Liver (tissue), 9 donors: ENCODE measurements around the gene ANAPC4. TPM values are rescaled to one million over a fixed set of nuclear protein-coding genes. Genes with fewer than 3 reads are reported as not detected.
A peak's percentile ranks its signal among the peaks of the same experiment; 100 is the strongest.
"Not testable (repeated sequence)": the region's sequence is repeated elsewhere in the genome, so short reads cannot be mapped to it uniquely, and the experiment has no call there.

Experiments used
- DNase-seq: peaks from one replicate; pipeline ENCODE4 v3.0.0-alpha.2; 2017; ENCODE audit warnings: low spot score
- H3K27ac ChIP-seq, 2 donors: one replicate each; pipeline ENCODE4 v1.7.0; 2013; ENCODE audit warnings: inconsistent platforms in 2 of 2, low read length in 2 of 2, control low read depth in 1 of 2, low read depth in 1 of 2, mild to moderate bottlenecking in 1 of 2
- H3K27me3 ChIP-seq, 4 donors: one replicate each; pipeline versions ENCODE4 v1.6.1 to v1.7.0; 2013; ENCODE audit warnings: low read length in 3 of 4, inconsistent platforms in 1 of 4, mild to moderate bottlenecking in 1 of 4, moderate library complexity in 1 of 4; ENCODE audit not compliant: control insufficient read depth in 4 of 4, insufficient read depth in 4 of 4
- H3K36me3 ChIP-seq, 4 donors: one replicate each; pipeline versions ENCODE4 v1.6.1 to v1.7.0; 2013; ENCODE audit warnings: low read length in 3 of 4, mild to moderate bottlenecking in 3 of 4, low read depth in 1 of 4, moderate library complexity in 1 of 4; ENCODE audit not compliant: control insufficient read depth in 4 of 4, insufficient read depth in 3 of 4
- H3K4me1 ChIP-seq, 4 donors: one replicate each; pipeline versions ENCODE4 v1.6.1 to v1.7.0; 2013; ENCODE audit warnings: low read length in 3 of 4, mild to moderate bottlenecking in 3 of 4, moderate library complexity in 1 of 4; ENCODE audit not compliant: control insufficient read depth in 4 of 4, insufficient read depth in 4 of 4
- H3K4me3 ChIP-seq, 3 donors: one replicate each; pipeline versions ENCODE4 v1.6.1 to v1.7.0; 2013; ENCODE audit warnings: low read length in 3 of 3, control low read depth in 1 of 3, low read depth in 1 of 3, mild to moderate bottlenecking in 1 of 3
- H3K9ac ChIP-seq, 2 donors: one replicate each; pipeline ENCODE4 v1.7.0; 2013; ENCODE audit warnings: low read length in 2 of 2, mild to moderate bottlenecking in 2 of 2, moderate library complexity in 2 of 2, control low read depth in 1 of 2, low read depth in 1 of 2
- H3K9me3 ChIP-seq, 4 donors: one replicate each; pipeline versions ENCODE4 v1.6.1 to v1.7.0; 2013; ENCODE audit warnings: low read length in 3 of 4; ENCODE audit not compliant: control insufficient read depth in 4 of 4
- EGR1 ChIP-seq, 2 donors: IDR thresholded peaks; 2 replicates each; pipeline ENCODE4 v1.6.1; 2016 to 2018; ENCODE audit warnings: antibody characterized with exemption in 2 of 2, low read depth in 2 of 2
- FOXA1 ChIP-seq: IDR thresholded peaks from 2 replicates; pipeline ENCODE4 v1.6.1; 2016; ENCODE audit warnings: antibody characterized with exemption
- FOXA2 ChIP-seq: IDR thresholded peaks from 2 replicates; pipeline ENCODE4 v1.6.1; 2016; ENCODE audit warnings: antibody characterized with exemption
- GABPA ChIP-seq, 2 donors: IDR thresholded peaks in 1 of 2; conservative IDR thresholded peaks in 1 of 2; 2 replicates each; pipeline ENCODE4 v1.6.1; 2016; ENCODE audit warnings: antibody characterized with exemption in 2 of 2, mild to moderate bottlenecking in 1 of 2, moderate library complexity in 1 of 2
- HNF4A ChIP-seq, 2 donors: conservative IDR thresholded peaks; 2 replicates each; pipeline ENCODE4 v1.6.1; 2016; ENCODE audit warnings: antibody characterized with exemption in 2 of 2, mild to moderate bottlenecking in 2 of 2
- HNF4G ChIP-seq: IDR thresholded peaks from 2 replicates; pipeline ENCODE4 v1.6.1; 2016; ENCODE audit warnings: antibody characterized with exemption
- NR2F2 ChIP-seq: IDR thresholded peaks from 2 replicates; pipeline ENCODE4 v1.6.1; 2016; ENCODE audit warnings: antibody characterized with exemption
- RXRA ChIP-seq, 2 donors: IDR thresholded peaks; 2 replicates each; pipeline ENCODE4 v1.6.1; 2017 to 2018; ENCODE audit warnings: antibody characterized with exemption in 2 of 2, mild to moderate bottlenecking in 1 of 2
- SP1 ChIP-seq: IDR thresholded peaks from 2 replicates; pipeline ENCODE4 v1.6.1; 2018; ENCODE audit warnings: antibody characterized with exemption, mild to moderate bottlenecking
- TAF1 ChIP-seq: conservative IDR thresholded peaks from 2 replicates; pipeline ENCODE4 v1.6.1; 2016; ENCODE audit warnings: antibody characterized with exemption, mild to moderate bottlenecking
- YY1 ChIP-seq: IDR thresholded peaks from 2 replicates; pipeline ENCODE4 v1.6.1; 2016; ENCODE audit warnings: antibody characterized with exemption, mild to moderate bottlenecking
- WGBS: extraction: QIAGEN DNeasy Blood & Tissue Kit; methylation state at CpG from one replicate; pipeline ENCODE4 v1.1.7; 2013; 5-methylcytosine and 5-hydroxymethylcytosine counted together
- polyA plus RNA-seq, 2 donors: library from polyadenylated mRNA; stranded (reverse) in 1 of 2; unstranded in 1 of 2; fragments of 200-250 nt in 1 of 2; fragments of >200 nt in 1 of 2; fragmentation: Nextera tagmentation in 1 of 2; extraction: Ambion mirVana in 1 of 2; gene quantifications; one replicate each; pipeline versions ENCODE4 v1.2.1 to v1.2.3, GENCODE V29; 2013 to 2015
- total RNA-seq, 2 donors: library from RNA; depleted of rRNA; stranded (reverse); fragments of >200 nt; gene quantifications; one replicate each; pipeline ENCODE4 v1.2.3, GENCODE V29; 2014
- TF ChIP-seq, protein P1 (sequence below): IDR thresholded peaks from 2 replicates; pipeline ENCODE4 v1.6.1; 2016; ENCODE audit warnings: antibody characterized with exemption
- TF ChIP-seq, protein P2 (sequence below): IDR thresholded peaks from 2 replicates; pipeline ENCODE4 v1.6.1; 2016; ENCODE audit warnings: antibody characterized with exemption
- TF ChIP-seq, protein P3 (sequence below): IDR thresholded peaks from 2 replicates; pipeline ENCODE4 v1.6.1; 2016; ENCODE audit warnings: antibody characterized with exemption, mild to moderate bottlenecking
- TF ChIP-seq, protein P4 (sequence below): fragments of 150-350 bp; IDR thresholded peaks from 2 replicates; pipeline ENCODE4 v1.5.1; 2017; ENCODE audit warnings: improper control_type of control experiment, low read depth, low read length; ENCODE audit not compliant: missing input control
- donor health status: healthy.
- donor health status: healthy.
- donor health status: healthy.
- donor health status: healthy.
- donor health status: healthy.

Gene ANAPC4, protein sequence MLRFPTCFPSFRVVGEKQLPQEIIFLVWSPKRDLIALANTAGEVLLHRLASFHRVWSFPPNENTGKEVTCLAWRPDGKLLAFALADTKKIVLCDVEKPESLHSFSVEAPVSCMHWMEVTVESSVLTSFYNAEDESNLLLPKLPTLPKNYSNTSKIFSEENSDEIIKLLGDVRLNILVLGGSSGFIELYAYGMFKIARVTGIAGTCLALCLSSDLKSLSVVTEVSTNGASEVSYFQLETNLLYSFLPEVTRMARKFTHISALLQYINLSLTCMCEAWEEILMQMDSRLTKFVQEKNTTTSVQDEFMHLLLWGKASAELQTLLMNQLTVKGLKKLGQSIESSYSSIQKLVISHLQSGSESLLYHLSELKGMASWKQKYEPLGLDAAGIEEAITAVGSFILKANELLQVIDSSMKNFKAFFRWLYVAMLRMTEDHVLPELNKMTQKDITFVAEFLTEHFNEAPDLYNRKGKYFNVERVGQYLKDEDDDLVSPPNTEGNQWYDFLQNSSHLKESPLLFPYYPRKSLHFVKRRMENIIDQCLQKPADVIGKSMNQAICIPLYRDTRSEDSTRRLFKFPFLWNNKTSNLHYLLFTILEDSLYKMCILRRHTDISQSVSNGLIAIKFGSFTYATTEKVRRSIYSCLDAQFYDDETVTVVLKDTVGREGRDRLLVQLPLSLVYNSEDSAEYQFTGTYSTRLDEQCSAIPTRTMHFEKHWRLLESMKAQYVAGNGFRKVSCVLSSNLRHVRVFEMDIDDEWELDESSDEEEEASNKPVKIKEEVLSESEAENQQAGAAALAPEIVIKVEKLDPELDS
- total RNA-seq, result 10 to 100 TPM in 1 of 2 donors, 1 to 10 TPM in 1; 9.0 to 17.3 TPM
- 10 to 100 TPM in 1 of 2 donors, 1 to 10 TPM in 1; 5.7 to 13.0 TPM for polyA plus RNA-seq

DNA sequence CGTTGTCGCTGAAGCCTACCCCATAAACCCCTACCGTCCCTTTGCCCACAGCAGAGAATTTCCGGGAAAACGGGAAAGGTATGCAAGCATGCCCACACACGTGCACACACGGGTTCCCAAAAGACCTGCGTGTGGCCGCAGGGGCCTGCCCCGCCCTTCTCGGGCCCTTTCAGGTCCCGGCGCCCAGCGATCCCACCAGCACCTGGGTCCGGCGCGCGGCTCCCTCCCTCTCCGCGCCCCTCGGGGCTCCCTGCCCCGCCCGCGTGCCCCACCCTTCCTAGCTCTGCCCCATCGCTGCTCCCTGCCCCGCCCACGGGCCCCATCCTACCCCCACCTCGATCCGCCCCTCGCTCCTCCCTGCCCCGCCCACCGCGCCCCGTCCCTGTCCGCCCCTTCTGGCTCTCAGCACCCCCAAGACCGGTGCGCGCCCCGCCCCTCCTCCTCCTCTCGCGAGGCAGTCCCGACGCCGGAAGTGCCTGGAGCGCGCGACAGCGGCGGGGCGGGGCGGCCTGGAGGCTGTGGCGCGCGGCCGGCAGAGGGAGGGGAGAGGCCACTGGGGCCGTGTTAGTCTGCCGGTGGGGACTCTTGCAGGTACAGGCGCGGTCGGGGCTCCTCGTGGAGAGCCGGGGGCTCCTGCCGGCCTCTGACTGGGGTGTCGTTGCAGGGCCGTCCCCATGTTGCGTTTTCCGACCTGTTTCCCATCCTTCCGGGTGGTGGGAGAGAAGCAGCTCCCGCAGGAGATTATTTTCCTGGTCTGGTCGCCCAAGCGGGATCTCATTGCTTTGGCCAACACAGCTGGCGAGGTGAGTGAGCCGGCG lies at the start of gene ANAPC4:
ANAPC4 (plus strand) TSS at position 510 of the 818 bp plus-strand sequence; CDS start at position 675, 165 bp downstream.
- H3K4me1 ChIP-seq, result peaks cover 0 to 40% (median 14%) of the 10 kb centered on the region in 4 donors
- H3K4me3 ChIP-seq, result peak within 1 kb of the TSS; percentile 79 to 99 (median 96)
- peak within 1 kb of the TSS; percentile 52 to 63 for H3K27ac ChIP-seq
- peaks cover 1 to 8% (median 6%) of the 10 kb centered on the region in 4 donors for H3K36me3 ChIP-seq
- TF ChIP-seq HNF4A (conservative IDR thresholded peaks at IDR 0.05) (no peak), NR2F2 (no peak), FOXA1 (peak; percentile 1), GABPA (IDR thresholded peaks at IDR 0.05 in 1 of 2, conservative IDR thresholded peaks at IDR 0.05 in 1 of 2) (peak in 1 of 2 donors; percentile 83), TAF1 (no peak), RXRA (IDR thresholded peaks at IDR 0.05) (no peak)
- TF ChIP-seq, protein P1, sequence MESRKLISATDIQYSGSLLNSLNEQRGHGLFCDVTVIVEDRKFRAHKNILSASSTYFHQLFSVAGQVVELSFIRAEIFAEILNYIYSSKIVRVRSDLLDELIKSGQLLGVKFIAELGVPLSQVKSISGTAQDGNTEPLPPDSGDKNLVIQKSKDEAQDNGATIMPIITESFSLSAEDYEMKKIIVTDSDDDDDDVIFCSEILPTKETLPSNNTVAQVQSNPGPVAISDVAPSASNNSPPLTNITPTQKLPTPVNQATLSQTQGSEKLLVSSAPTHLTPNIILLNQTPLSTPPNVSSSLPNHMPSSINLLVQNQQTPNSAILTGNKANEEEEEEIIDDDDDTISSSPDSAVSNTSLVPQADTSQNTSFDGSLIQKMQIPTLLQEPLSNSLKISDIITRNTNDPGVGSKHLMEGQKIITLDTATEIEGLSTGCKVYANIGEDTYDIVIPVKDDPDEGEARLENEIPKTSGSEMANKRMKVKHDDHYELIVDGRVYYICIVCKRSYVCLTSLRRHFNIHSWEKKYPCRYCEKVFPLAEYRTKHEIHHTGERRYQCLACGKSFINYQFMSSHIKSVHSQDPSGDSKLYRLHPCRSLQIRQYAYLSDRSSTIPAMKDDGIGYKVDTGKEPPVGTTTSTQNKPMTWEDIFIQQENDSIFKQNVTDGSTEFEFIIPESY, result peak; percentile 93
- DNase-seq, result peak; percentile 94
- WGBS, result under 1% methylated on average over 74 of the region's 74 CpGs
- no peaks in the 10 kb centered on the region for H3K9me3 ChIP-seq
- H3K27me3 ChIP-seq, result no peaks in the 10 kb centered on the region
- H3K9ac ChIP-seq, result peak within 1 kb of the TSS; percentile 74 to 92

DNA sequence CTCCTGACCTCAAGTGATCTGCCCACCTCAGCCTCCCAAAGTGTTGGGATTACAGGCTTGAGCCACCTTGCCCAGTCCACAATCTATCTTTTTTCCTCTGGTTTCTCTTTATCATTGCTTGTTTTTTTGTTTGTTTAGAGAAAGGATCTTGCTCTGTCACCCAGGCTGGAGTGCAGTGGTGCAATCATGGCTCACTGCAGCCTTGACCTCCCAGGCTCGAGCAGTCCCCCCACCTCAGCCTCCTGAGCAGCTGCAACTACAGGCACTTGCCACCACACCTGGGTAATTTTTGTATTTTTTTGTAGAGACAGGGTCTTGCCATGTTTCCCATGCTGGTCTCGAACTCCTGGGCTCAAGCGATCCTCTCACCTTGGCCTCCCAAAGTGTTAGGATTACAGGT lies 48.6 kb upstream of the ANAPC4 start:
- H3K27me3 ChIP-seq, H3K27ac ChIP-seq, H3K36me3 ChIP-seq, DNase-seq, H3K9me3 ChIP-seq, H3K4me3 ChIP-seq, H3K9ac ChIP-seq: not testable (repeated sequence)
- WGBS, result 81% methylated on average over 3 of the region's 3 CpGs
- peaks cover 0 to 11% (median 1%) of the 10 kb centered on the region in 4 donors for H3K4me1 ChIP-seq

DNA sequence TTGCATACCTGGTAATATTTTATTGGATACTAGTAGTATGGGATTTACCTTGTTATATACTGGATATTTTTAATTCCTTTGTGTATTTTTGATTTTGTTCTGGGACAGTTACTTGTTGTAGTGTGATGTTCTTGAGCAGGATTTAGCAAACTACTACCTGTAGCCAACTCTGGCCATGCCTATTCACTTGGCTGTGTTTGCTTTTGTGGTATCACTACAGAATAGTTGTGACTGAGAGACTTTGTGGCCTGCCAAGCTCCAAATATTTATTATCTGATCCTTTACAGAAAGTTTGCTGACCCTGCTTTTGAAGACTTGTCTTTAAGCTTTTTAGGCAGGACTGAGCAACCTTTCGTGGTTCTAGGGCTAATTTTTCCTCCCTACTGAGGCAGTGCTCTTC lies 46.7 kb upstream of the ANAPC4 start:
- Histone ChIP-seq H3K27ac (no peak overlapping the region), H3K4me1 (peaks cover 0 to 11% (median 1%) of the 10 kb centered on the region in 4 donors), H3K9ac (no peak overlapping the region), H3K9me3 (no peaks in the 10 kb centered on the region), H3K27me3 (no peaks in the 10 kb centered on the region), H3K36me3 (peaks cover 0 to 4% (median 0%) of the 10 kb centered on the region in 4 donors), H3K4me3 (no peak overlapping the region)
- no peak for DNase-seq
- 91% methylated on average over 1 of the region's 1 CpG for WGBS
- no peak for TF ChIP-seq FOXA2
- no peak for TF ChIP-seq RXRA (IDR thresholded peaks at IDR 0.05)
- TF ChIP-seq EGR1 (IDR thresholded peaks at IDR 0.05; ENCODE audit: low read depth in 2 of 2), result no peak
- TF ChIP-seq FOXA1, result no peak
- no peak for TF ChIP-seq HNF4A (conservative IDR thresholded peaks at IDR 0.05)
- TF ChIP-seq SP1, result no peak
- no peak for TF ChIP-seq TAF1
- TF ChIP-seq NR2F2, result no peak
- TF ChIP-seq, protein P2, sequence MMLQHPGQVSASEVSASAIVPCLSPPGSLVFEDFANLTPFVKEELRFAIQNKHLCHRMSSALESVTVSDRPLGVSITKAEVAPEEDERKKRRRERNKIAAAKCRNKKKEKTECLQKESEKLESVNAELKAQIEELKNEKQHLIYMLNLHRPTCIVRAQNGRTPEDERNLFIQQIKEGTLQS, result no peak
- no peak for TF ChIP-seq YY1
- TF ChIP-seq, protein P3, sequence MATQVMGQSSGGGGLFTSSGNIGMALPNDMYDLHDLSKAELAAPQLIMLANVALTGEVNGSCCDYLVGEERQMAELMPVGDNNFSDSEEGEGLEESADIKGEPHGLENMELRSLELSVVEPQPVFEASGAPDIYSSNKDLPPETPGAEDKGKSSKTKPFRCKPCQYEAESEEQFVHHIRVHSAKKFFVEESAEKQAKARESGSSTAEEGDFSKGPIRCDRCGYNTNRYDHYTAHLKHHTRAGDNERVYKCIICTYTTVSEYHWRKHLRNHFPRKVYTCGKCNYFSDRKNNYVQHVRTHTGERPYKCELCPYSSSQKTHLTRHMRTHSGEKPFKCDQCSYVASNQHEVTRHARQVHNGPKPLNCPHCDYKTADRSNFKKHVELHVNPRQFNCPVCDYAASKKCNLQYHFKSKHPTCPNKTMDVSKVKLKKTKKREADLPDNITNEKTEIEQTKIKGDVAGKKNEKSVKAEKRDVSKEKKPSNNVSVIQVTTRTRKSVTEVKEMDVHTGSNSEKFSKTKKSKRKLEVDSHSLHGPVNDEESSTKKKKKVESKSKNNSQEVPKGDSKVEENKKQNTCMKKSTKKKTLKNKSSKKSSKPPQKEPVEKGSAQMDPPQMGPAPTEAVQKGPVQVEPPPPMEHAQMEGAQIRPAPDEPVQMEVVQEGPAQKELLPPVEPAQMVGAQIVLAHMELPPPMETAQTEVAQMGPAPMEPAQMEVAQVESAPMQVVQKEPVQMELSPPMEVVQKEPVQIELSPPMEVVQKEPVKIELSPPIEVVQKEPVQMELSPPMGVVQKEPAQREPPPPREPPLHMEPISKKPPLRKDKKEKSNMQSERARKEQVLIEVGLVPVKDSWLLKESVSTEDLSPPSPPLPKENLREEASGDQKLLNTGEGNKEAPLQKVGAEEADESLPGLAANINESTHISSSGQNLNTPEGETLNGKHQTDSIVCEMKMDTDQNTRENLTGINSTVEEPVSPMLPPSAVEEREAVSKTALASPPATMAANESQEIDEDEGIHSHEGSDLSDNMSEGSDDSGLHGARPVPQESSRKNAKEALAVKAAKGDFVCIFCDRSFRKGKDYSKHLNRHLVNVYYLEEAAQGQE, result no peak
- TF ChIP-seq, protein P4, sequence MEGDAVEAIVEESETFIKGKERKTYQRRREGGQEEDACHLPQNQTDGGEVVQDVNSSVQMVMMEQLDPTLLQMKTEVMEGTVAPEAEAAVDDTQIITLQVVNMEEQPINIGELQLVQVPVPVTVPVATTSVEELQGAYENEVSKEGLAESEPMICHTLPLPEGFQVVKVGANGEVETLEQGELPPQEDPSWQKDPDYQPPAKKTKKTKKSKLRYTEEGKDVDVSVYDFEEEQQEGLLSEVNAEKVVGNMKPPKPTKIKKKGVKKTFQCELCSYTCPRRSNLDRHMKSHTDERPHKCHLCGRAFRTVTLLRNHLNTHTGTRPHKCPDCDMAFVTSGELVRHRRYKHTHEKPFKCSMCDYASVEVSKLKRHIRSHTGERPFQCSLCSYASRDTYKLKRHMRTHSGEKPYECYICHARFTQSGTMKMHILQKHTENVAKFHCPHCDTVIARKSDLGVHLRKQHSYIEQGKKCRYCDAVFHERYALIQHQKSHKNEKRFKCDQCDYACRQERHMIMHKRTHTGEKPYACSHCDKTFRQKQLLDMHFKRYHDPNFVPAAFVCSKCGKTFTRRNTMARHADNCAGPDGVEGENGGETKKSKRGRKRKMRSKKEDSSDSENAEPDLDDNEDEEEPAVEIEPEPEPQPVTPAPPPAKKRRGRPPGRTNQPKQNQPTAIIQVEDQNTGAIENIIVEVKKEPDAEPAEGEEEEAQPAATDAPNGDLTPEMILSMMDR, result no peak
- no peak for TF ChIP-seq HNF4G
